Subcutaneous abdominal adipose tissue (tissue), 5 donors: ENCODE measurements around the gene ATP1B4.

ENCODE experiments used
- H3K27ac ChIP-seq: one replicate; pipeline ENCODE4 v1.7.0; 2013; ENCODE audit warnings: low read depth, mild to moderate bottlenecking, inconsistent platforms, low read length, moderate library complexity
- H3K27me3 ChIP-seq, 5 donors: one replicate each; pipeline ENCODE4 v1.7.0; 2013; ENCODE audit warnings: low read length in 5 of 5, inconsistent platforms in 1 of 5; ENCODE audit not compliant: control insufficient read depth in 5 of 5, insufficient read depth in 4 of 5
- H3K36me3 ChIP-seq, 5 donors: one replicate each; pipeline ENCODE4 v1.7.0; 2013; ENCODE audit warnings: low read length in 5 of 5; ENCODE audit not compliant: control insufficient read depth in 5 of 5, insufficient read depth in 5 of 5
- H3K4me1 ChIP-seq, 5 donors: one replicate each; pipeline ENCODE4 v1.7.0; 2013; ENCODE audit warnings: low read length in 5 of 5, mild to moderate bottlenecking in 3 of 5, moderate library complexity in 1 of 5; ENCODE audit not compliant: control insufficient read depth in 5 of 5, insufficient read depth in 5 of 5
- H3K4me3 ChIP-seq, 5 donors: one replicate each; pipeline ENCODE4 v1.7.0; 2013; ENCODE audit warnings: low read length in 5 of 5, low read depth in 1 of 5
- H3K9ac ChIP-seq, 5 donors: one replicate each; pipeline ENCODE4 v1.7.0; 2013; ENCODE audit warnings: low read length in 5 of 5, mild to moderate bottlenecking in 4 of 5, moderate library complexity in 3 of 5
- H3K9me3 ChIP-seq, 5 donors: one replicate each; pipeline ENCODE4 v1.7.0; 2013; ENCODE audit warnings: low read length in 5 of 5; ENCODE audit not compliant: control insufficient read depth in 5 of 5
- donor health status: healthy.
- donor health status: healthy.
- donor health status: healthy.
- donor health status: healthy.
- donor health status: healthy.

ATP1B4 gene

DNA sequence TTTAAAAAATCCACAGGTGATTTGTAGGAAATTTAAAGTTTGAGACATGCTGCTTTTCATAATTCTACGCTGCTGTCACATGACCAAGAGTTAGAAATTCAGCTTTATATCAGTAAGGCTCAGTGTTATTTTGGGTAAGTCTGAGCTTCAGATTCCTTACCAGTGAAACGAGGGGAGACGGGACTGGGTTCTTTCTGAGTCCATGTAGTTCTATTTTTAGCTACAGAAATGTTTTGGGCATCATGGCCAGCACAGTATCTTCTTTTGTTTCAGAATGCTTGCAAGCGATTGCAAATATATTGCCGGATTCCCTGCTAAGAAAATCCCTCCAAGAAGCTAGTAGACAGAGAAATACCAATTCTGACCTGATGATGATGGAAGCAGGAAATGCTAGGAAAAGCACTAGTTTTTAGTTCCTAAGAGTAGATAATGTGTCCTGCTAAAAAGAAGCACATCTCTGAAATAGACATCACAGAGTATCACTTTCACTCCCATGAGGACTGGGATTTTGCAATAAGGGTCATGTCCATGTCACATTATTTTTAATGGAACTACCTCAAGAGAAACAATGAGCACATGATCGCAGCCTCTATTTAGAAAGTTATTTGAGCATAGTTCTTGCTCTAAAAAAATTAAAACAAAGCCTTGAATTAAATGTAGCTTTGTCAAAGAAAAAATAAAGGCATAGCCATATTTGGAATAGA lies 10.9 kb downstream of the ATP1B4 start:
- peaks cover 0 to 7% (median 0%) of the 10 kb centered on the region in 5 donors for H3K27me3 ChIP-seq
- no peaks in the 10 kb centered on the region for H3K9me3 ChIP-seq
- H3K4me3 ChIP-seq: no peak overlapping the region
- H3K36me3 ChIP-seq: no peaks in the 10 kb centered on the region
- H3K27ac ChIP-seq: no peak overlapping the region
- no peaks in the 10 kb centered on the region for H3K4me1 ChIP-seq
- no peak overlapping the region for H3K9ac ChIP-seq

DNA sequence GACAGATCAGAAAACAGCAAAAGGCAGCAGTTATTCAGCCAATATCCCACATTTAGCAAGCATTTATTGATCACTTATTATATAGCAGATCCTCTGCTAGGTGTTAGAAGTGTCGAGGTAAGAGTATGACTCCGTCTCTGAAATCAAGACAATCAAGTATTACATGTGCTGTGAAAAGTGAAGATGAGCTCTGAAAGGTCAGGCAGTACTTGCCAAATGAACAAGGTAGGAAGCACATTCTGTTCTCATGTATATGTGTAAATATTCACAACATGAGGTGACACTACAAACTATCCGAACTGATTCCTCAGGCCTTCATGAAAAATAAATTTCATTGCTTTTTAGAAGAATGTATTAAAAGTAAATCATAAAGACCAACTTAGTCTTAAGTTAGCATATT lies 15.3 kb downstream of the ATP1B4 start:
- no peaks in the 10 kb centered on the region for H3K9me3 ChIP-seq
- no peak overlapping the region for H3K27ac ChIP-seq
- no peaks in the 10 kb centered on the region for H3K36me3 ChIP-seq
- H3K9ac ChIP-seq: no peak overlapping the region
- H3K4me1 ChIP-seq: peaks cover 0 to 2% (median 0%) of the 10 kb centered on the region in 5 donors
- peaks cover 0 to 10% (median 0%) of the 10 kb centered on the region in 5 donors for H3K27me3 ChIP-seq
- H3K4me3 ChIP-seq: no peak overlapping the region

DNA sequence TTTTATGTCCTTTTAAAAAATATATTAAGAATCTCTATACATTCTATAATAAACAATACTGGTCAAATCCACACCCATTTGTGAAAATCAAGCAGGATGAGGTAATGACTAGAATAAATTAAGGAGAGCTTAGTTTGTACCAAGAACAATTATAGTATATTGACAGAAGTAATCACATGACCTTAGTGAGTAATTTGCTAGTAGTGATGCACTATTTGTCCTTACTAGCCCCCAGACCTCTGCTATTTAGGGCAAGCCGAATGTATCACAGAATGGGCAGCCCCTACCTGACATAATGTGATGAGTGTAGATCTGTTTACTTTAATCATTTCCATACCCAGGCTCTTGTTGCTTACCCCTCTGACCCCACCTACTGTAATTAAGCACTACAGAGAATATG lies 15.8 kb downstream of the ATP1B4 start:
- H3K9ac ChIP-seq: no peak overlapping the region
- peaks cover 0 to 2% (median 0%) of the 10 kb centered on the region in 5 donors for H3K4me1 ChIP-seq
- peaks cover 0 to 10% (median 0%) of the 10 kb centered on the region in 5 donors for H3K27me3 ChIP-seq
- no peak overlapping the region for H3K4me3 ChIP-seq
- H3K27ac ChIP-seq: no peak overlapping the region
- no peaks in the 10 kb centered on the region for H3K36me3 ChIP-seq
- no peaks in the 10 kb centered on the region for H3K9me3 ChIP-seq

DNA sequence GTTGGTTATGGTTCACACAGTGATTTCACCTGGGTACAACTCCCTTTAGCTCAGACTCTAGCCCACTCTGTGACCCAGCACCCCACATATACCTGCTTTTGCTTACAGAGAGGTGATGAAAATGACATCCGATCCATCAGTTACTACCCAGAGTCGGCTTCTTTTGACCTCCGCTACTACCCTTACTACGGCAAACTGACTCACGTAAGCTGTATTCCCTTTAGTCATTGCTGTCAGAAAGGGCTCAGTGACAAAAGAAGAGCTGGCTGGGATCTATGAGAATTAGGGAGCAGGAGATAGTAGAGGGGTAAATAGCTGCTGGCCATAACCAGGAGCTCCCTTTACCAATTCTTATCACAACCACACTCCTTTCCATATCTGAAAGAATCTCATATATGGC lies 16.7 kb downstream of the ATP1B4 start:
- no peak overlapping the region for H3K27ac ChIP-seq
- no peak overlapping the region for H3K9ac ChIP-seq
- H3K27me3 ChIP-seq: peaks cover 0 to 10% (median 0%) of the 10 kb centered on the region in 5 donors
- no peaks in the 10 kb centered on the region for H3K9me3 ChIP-seq
- H3K4me3 ChIP-seq: no peak overlapping the region
- H3K4me1 ChIP-seq: peaks cover 0 to 2% (median 0%) of the 10 kb centered on the region in 5 donors
- H3K36me3 ChIP-seq: no peaks in the 10 kb centered on the region

DNA sequence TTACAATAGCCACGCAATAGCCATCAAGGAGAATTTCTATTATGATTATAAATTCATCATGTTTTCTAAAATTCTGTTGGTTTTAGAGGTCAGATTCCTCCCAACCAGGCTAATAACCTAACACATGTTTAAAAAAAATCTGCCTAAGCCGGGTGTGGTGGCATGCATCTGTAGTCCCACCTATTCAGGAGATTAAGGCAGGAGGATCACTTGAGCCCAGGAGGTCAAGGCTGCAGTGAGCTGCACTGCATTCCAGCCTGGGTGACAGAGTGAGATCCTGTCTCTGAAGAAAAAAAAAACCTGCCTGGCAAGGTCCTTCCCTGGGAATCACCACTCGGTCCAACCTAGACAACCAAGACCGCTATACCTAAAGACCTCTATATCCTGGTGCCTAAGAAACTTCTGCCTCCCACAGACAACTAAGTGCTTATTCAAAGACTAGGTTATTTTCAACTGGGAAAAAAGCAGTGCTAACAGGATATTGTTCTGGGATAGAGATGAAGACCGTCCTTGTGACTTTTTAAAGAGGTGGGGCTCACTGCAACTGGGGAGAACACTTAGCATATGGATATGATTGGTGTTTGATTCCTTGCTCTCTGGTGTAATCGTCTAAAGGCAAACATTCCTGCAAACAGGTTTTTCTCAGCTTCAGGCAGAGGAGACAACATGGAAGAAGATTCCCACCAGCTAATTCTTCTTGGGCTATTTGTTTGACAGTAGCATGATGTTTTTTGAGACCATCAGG lies 18.2 kb downstream of the ATP1B4 start:
- Histone ChIP-seq H3K36me3 (no peaks in the 10 kb centered on the region), H3K9ac (no peak overlapping the region), H3K4me3 (no peak overlapping the region), H3K27me3 (peaks cover 0 to 10% (median 0%) of the 10 kb centered on the region in 5 donors), H3K27ac (no peak overlapping the region), H3K9me3 (no peaks in the 10 kb centered on the region), H3K4me1 (peaks cover 0 to 2% (median 0%) of the 10 kb centered on the region in 5 donors)

DNA sequence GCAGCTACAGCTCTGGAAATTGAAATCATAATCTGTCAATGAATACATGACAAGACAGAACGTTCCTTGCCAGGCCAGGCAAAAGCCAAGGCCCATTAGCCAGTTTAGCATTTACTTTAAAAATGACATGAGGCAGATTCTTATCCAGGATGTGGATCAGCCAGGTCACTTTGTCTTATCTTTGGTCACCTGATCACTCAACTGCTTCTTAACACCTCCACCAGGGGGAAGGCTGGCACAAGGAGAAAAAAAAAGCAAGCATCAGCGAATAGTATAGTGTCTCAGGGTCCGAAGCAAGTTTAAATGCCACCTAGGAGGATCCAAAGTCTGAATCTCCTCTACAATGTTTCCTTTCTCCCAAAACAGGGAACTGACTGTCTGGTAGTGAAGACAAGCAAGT lies 18.8 kb downstream of the ATP1B4 start:
- Histone ChIP-seq H3K4me1 (peaks cover 0 to 2% (median 0%) of the 10 kb centered on the region in 5 donors), H3K27me3 (peaks cover 0 to 10% (median 0%) of the 10 kb centered on the region in 5 donors), H3K27ac (no peak overlapping the region), H3K36me3 (no peaks in the 10 kb centered on the region), H3K4me3 (no peak overlapping the region), H3K9ac (no peak overlapping the region), H3K9me3 (no peaks in the 10 kb centered on the region)

DNA sequence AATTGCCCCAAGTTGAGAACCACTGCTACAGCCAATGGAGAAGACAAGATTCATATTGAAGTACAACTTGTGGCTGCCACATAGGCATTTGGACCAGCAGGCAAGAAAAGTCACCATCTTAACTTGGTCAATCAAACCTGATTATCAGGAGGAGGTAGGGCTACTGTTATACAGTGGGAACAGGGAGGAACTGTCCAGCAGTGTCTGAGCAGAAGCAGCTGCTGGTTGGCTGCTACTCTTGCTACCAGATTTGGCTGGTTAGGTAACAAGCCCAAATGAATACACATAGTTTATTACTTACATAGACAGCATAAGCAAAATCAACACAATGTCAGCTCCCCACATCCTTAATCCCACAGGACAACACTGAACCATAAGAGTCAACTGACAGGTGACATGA lies 39.4 kb downstream of the ATP1B4 start:
- H3K27ac ChIP-seq: no peak overlapping the region
- no peaks in the 10 kb centered on the region for H3K36me3 ChIP-seq
- no peak overlapping the region for H3K9ac ChIP-seq
- peaks cover 0 to 3% (median 0%) of the 10 kb centered on the region in 5 donors for H3K27me3 ChIP-seq
- H3K4me3 ChIP-seq: no peak overlapping the region
- no peaks in the 10 kb centered on the region for H3K4me1 ChIP-seq
- H3K9me3 ChIP-seq: peaks cover 0 to 2% (median 0%) of the 10 kb centered on the region in 5 donors

DNA sequence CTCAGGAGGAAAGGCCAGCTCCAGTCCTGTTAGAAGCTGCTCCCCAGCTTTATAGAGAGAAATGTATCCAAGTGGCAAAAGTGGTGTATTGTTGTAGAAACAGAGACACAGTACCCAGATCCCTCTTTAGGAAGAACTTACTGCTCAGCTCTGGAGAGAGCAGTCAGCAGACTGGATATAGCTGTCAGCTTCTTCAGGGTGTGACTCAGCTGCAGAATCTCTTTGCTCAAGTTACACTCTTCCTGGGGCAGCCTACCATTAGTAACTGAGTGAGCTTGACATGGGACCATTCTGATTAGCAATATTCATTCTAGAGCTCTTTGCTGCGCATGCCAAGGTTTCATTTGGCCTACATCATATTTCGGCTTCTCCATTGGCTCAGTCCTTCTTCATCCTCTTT lies 40.5 kb downstream of the ATP1B4 start:
- H3K27ac ChIP-seq: no peak overlapping the region

DNA sequence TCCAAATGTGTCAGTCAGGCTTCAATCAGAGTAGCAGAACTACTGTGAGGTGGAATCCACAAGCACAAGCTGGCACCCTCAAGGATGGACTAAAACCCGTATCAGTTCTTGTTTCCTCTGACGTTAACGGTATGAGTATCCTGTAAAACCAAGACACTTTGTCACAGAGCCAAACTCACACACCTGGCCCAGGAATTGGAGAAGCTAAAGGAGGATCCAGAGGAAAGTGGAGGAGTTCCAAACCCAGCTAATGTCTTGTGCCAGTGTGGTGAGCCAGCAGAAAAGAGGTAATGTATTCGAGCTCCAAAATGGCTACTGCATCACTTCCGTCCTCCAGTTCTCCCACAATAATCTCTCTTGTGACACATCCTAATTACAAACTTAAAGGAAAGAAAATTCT lies 44.7 kb downstream of the ATP1B4 start:
- H3K36me3 ChIP-seq: no peaks in the 10 kb centered on the region
- no peak overlapping the region for H3K27ac ChIP-seq
- H3K4me1 ChIP-seq: no peaks in the 10 kb centered on the region
- H3K9me3 ChIP-seq: no peaks in the 10 kb centered on the region
- H3K4me3 ChIP-seq: no peak overlapping the region
- H3K27me3 ChIP-seq: peaks cover 0 to 4% (median 0%) of the 10 kb centered on the region in 5 donors
- H3K9ac ChIP-seq: no peak overlapping the region

More for the DNA sequence above, 40.5 kb downstream of the ATP1B4 start:
- peaks cover 0 to 4% (median 0%) of the 10 kb centered on the region in 5 donors for H3K27me3 ChIP-seq
- no peaks in the 10 kb centered on the region for H3K4me1 ChIP-seq
- H3K9ac ChIP-seq: no peak overlapping the region
- no peak overlapping the region for H3K4me3 ChIP-seq
- H3K9me3 ChIP-seq: peaks cover 0 to 2% (median 0%) of the 10 kb centered on the region in 5 donors
- H3K36me3 ChIP-seq: no peaks in the 10 kb centered on the region

DNA sequence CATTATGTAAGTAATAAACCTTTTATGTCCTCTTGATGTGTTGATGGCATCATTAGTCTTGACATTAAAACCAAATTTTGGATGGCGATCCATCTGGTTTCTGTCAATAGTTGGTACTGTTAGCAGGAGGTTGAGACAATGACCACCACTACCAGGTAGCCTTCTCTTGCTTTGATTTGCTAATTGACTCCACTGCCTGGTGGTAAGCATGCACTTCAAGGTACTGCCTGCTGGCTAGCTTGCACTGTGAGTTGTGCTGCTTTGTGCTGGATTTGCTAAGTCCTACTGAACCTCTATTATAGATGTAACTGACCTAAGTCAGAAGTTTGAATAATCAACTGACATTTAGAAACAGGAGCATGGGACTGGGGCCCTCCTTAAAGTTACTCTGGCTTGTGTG lies 46.3 kb downstream of the ATP1B4 start:
- no peak overlapping the region for H3K4me3 ChIP-seq
- no peak overlapping the region for H3K27ac ChIP-seq
- H3K36me3 ChIP-seq: no peaks in the 10 kb centered on the region
- peaks cover 0 to 4% (median 0%) of the 10 kb centered on the region in 5 donors for H3K27me3 ChIP-seq
- H3K9me3 ChIP-seq: no peaks in the 10 kb centered on the region
- no peaks in the 10 kb centered on the region for H3K4me1 ChIP-seq
- H3K9ac ChIP-seq: no peak overlapping the region
